Stimulated activated CD4-positive, alpha-beta T cell treated with anti-CD3 and anti-CD28 coated beads, Interleukin-4, amount 100 ng/mL, for 48 hours (primary cell): Measurements from ENCODE around the gene TM7SF2.

ENCODE experiments used
- DNase-seq, 2 donors: peaks; one replicate each; pipeline ENCODE4 v3.0.0-alpha.2; 2020; ENCODE audit warnings: low read depth in 2 of 2

The TM7SF2 gene

DNA sequence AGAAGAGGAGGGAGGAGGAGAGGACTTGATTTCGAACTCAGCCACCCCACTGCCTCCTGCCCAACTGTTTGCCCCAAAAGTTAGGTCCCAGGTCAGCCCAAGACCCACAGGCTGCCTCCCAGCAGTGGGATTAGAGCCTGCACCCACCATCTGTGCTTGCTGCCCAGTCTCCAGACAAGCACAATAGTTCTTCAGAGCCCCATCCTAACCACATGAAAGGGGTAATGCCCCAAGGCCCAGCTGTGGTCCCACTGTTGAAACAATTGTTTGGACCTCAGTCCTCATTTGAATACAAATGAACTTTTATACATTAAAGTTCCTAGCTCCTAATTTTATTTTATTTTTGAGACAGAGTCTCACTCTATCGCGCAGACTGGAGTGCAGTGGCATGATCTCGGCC, 21.0 kb upstream of the TM7SF2 start:
- DNase-seq: no peak

DNA sequence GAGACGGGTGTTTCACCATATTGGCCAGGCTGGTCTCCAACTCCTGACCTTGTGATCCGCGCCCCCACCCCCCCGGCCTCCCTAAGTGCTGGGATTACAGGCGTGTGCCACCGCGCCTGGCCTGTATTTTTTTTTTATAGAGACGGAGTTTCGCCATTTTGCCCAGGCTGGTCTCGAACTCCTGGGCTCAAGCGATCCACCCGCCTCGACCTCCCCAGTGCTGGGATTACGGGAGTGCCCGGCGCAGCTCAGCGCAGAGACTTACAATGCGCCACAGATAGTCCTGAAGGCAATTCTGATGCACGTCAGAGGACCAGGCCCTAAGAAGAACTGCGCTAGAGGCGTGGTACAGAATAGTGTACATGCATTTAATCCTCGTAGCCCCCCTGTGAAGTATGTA, 16.2 kb upstream of the TM7SF2 start:
- DNase-seq: no peak

DNA sequence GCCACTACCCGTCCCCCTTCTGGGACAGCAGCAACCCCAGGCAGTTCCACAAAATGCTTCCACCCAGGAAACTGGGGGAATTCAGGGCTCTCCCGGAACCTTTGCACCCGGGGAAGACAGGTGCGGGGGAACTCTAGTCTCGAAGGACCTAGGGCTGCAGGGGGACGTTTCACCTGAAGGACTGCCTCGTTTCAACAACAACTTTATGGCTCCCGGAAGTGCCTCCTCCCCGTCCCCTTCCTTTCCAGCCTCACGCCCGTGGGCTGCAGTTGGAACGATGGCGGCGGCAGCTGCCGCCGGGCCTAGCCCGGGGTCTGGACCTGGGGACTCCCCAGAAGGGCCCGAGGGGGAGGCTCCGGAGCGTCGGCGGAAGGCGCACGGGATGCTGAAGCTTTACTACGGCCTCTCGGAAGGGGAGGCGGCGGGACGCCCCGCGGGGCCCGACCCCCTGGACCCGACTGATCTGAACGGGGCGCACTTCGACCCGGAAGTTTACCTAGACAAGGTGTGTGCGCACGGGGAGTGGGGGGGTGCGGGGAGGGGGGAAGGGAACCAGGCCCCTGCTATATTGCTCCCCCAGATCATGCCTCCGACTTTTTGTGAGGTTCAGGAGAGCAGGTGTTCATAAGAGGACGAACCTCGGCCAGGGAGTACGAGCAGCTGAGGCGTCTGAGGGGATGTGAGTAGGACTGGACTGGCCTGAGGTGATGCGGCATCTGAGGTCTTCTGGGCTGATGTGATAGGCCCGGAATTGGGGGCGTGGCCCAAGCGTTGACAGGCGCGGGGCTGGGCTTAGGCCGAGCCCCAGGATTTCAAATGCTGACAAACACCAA, 15.5 kb upstream of the TM7SF2 start, which contains the start of gene VPS51:
TSS of gene VPS51 (plus strand) at position 241 of the 833 bp plus-strand sequence. CDS start at position 278, 37 bp downstream.
- DNase-seq: peak; percentile 77 to 78

DNA sequence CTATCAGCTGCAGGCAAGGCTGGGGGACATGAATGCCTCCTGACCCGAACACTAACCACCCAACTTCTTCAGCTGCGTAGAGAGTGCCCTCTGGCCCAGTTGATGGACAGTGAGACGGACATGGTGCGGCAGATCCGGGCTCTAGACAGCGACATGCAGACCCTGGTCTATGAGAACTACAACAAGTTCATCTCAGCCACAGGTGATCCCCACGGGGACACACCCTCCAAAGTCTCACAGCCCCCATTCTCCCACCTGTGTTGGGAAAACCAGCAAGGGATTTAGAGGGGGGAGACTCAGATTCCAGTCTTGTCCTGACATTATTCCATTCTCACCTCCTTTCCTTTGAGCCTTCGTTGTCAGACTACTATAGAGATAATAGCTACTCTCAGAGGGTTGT, 14.7 kb upstream of the TM7SF2 start:
- no peak for DNase-seq

DNA sequence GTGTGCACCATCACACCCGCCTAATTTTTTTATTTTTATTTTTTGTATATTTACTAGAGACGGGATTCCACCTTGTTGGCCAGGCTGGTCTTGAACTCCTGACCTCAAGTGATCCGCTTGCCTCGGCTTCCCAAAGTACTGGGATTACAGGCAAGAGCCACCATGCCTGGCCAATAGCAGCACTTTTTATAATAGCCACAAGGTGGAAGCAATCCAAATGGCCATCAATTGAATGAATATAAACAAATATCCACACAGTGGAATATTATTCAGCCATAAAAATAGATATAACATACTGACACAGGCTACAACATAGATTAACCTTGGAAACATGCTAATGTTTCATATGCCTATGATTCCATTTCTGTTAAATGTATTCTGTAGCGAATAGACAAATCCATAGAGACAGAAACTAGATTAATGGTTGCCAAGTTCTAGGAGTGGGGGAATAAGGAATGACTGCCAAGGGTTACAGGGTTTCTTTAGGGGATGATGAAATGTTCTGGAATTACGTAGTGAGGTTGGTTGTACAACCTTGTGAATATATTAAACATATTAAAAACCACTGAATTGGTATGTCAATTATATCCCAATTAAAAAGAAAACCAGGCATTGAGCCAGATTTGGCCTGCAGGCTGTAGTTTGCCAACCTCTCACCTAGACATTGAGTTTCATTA, 10.9 kb upstream of the TM7SF2 start:
- no peak for DNase-seq

DNA sequence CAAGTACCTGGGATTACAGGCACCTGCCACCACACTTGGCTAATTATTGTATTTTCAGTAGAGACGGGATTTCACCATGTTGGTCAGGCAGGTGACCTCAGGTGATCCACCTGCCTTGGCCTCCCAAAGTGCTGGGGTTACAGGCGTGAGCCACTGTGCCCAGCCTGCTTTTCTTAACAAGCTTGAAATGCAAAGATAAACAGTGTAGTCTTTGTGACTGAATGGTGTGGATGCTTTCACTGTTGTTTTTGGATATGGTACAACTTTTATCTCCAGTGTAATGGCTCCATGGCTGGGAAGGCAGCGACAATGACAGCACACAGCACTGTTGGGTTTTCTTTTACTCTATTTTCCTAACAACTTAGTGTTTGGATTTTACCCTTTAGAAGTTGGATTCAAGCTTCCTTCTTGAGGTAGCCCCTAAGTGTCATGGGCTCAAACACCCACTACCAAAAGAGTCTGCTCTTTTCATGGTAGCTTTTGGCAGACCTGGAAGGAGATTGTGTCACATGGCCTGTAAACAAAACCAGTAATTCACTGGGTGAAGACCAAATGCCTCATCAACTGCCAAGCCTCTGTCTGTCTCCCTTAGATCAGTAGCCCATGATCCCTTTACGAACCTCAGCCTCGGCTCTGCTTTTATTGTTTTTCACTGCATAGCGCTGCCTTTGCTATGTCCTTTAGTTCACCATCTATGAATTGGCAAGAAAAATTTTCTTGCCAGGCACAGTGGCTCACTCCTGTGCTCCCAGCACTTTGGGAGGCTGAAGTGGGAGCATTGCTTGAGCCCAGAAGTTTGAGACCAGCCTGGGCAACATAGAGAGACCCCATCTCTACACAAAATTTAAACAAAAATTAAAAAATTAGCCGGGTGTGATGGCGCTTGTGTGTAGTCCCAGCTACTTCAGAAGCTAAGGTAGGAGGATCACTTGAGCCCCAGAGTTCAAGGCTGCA, 9.3 kb upstream of the TM7SF2 start:
- no peak for DNase-seq

DNA sequence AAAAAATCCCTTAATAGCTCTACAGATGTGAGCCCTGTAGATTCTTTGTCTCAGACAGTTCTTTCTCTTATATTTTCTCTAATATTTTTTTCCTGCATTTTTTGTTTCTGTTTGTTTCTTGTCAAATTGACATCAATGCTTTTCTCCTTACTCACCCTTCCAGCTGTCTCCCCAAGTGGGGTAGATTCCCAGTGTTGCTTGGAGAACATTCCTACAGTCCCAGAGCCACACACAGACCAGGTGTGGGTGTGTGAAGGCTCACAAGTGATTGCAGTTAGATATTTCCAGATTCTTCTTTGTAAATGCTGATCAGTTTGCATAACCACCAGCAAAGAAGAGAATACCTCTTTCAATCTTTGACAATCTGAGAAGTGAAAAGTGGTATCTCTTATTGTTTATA, 8.2 kb upstream of the TM7SF2 start:
- DNase-seq: no peak

DNA sequence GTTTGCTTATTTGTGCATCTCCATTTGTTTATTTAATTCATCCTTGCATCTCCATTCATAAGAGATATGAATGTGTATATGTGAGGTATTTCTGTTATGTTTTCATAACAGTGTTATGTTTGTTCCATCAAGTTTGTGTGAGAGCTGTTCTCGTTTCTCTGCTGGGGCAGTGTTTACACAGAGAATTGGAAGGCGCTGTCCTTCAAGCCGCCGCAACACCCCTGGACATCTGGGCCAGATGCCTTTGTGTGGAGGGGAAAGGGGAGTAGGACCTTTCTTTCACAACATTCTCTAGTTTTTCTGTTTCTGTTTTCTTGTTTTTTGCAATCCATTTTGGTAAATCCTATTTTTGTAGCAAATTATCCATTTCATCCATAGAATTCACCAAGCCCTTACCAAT, 7.0 kb upstream of the TM7SF2 start:
- no peak for DNase-seq

DNA sequence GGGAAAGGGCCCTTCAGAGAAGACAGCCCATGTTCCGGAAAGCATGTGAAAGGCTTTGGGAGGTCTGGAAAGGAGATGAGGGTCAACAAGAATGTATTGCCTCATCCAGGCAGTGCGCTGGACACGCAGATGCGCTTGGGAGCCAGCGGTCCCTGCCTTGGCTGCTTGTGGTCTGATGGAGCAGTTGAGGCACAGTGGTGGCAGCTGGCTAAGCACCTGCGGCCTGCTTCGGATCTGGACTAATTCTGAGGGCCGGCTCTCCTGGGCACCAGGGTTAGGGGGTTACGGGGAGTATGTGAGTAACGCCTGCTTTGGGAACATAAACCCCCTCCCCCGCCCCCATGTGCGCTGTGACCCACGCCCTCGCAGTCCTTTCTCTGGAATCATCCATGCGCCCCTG, 4.6 kb upstream of the TM7SF2 start:
- DNase-seq: no peak

DNA sequence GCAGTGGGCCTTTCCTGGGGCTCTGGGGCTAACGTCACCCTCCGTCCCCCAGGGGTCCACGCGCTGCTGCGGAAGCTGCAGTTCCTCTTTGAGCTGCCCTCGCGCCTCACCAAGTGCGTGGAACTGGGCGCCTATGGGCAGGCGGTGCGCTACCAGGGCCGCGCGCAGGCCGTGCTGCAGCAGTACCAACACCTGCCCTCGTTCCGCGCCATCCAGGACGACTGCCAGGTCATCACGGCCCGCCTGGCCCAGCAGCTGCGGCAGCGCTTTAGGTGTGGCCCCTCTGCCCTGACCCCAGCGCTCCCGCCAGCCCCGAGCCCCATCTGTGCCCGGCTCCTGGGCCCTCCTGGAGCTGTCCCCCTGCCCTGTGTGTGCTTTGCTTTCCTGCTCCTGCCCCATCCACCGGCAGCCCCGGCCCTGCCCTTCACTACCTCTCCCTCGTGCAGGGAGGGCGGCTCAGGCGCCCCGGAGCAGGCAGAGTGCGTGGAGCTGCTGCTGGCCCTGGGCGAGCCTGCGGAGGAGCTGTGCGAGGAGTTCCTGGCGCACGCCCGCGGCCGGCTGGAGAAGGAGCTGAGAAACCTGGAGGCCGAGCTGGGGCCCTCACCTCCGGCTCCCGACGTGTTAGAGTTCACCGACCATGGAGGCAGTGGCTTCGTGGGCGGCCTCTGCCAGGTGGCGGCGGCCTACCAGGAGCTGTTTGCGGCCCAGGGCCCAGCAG, 3.8 kb upstream of the TM7SF2 start:
- no peak for DNase-seq

DNA sequence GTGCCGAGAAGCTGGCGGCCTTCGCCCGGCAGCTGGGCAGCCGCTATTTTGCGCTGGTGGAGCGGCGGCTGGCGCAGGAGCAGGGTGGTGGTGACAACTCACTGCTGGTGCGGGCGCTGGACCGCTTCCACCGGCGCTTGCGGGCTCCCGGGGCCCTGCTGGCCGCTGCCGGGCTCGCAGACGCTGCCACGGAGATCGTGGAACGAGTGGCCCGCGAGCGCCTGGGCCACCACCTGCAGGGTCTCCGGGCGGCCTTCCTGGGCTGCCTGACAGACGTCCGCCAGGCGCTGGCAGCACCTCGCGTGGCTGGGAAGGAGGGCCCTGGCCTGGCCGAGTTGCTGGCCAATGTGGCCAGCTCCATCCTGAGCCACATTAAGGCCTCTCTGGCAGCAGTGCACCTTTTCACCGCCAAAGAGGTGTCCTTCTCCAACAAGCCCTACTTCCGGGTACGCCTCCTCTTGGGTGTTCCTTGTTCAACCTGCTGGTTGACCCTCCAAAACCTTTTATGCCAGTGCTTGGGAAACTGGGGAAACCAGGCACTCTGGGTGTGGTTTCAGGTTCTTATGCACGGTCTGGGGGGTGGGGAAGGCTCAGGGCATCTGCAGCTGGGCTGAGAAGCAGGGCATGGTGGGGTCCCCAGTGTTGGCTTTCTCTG, 3.1 kb upstream of the TM7SF2 start:
- no peak for DNase-seq

DNA sequence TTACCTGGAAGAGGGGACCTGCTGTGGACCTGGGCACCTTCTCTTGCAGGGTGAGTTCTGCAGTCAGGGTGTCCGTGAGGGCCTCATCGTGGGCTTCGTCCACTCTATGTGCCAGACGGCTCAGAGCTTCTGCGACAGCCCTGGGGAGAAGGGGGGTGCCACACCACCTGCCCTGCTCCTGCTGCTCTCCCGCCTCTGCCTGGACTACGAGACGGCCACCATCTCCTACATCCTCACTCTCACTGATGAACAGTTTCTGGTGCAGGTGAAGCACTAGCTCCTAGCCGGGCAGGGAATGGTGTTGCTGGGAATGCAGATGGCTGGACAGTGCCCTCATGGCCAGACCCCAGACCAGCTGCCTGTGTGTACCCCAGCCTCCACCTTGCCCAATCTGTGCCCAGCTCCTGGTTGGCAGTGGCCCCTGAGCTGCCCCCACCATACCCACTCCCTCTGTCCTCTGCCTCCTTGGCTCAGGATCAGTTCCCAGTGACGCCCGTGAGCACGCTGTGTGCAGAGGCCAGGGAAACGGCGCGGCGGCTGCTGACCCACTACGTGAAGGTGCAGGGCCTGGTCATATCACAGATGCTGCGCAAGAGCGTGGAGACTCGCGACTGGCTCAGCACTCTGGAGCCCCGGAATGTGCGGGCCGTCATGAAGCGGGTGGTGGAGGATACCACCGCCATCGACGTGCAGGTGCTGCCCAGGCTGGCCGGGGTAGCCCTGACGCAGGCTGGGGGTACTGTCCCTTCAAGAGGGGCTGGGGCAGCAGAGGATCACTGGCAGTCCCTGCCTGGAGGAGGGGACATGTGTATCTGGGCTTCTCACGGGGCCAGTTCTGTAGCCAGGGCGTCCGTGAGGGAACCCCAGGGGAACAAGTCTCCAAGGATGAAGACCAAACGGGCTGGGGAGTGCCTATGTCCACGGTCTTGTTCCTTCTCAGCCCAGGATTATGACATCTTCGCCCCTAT, 2.2 kb upstream of the TM7SF2 start:
- DNase-seq: no peak

DNA sequence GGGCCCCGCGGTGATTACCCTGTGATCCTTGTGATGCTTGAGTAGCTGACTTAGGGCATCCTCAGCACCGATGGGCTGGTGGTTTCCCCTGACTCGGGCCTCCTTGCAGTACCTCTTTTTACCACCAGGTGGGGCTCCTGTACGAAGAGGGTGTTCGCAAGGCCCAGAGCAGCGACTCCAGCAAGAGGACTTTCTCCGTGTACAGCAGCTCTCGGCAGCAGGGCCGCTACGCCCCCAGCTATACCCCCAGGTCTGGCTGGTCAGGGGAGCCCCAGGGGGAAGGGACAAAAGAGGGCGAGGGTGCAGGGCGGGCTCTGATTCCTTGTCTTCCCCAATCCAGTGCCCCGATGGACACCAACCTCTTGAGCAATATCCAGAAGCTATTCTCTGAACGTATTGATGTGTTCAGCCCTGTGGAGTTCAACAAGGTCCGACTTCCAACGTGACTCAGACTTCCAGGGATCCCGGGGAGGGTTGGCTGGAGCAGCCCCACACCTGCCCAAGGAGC, 1.3 kb upstream of the TM7SF2 start:
- DNase-seq: peak; percentile 90 to 99

DNA sequence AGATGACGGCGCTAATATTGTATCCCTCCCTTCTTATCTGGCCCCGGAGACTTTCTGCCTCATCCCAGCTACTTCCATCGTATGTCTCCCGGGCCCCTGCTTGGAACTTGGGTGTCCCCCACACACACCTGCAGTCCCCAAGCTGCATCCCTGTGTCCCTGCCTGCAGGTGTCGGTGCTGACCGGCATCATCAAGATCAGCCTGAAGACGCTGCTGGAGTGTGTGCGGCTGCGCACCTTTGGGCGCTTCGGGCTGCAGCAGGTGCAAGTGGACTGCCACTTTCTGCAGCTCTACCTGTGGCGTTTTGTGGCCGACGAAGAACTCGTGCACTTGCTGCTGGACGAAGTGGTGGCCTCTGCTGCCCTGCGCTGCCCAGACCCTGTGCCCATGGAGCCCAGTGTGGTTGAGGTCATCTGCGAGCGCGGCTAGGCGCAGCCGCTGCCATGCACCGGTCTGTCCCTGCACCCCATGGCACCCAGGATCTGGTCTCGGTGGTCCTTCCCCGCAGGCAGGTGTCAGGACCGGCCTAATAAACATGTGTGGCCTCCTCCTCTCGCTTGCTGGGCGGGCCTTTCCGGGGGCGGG, 421 bp upstream of the TM7SF2 start:
- DNase-seq: no peak

DNA sequence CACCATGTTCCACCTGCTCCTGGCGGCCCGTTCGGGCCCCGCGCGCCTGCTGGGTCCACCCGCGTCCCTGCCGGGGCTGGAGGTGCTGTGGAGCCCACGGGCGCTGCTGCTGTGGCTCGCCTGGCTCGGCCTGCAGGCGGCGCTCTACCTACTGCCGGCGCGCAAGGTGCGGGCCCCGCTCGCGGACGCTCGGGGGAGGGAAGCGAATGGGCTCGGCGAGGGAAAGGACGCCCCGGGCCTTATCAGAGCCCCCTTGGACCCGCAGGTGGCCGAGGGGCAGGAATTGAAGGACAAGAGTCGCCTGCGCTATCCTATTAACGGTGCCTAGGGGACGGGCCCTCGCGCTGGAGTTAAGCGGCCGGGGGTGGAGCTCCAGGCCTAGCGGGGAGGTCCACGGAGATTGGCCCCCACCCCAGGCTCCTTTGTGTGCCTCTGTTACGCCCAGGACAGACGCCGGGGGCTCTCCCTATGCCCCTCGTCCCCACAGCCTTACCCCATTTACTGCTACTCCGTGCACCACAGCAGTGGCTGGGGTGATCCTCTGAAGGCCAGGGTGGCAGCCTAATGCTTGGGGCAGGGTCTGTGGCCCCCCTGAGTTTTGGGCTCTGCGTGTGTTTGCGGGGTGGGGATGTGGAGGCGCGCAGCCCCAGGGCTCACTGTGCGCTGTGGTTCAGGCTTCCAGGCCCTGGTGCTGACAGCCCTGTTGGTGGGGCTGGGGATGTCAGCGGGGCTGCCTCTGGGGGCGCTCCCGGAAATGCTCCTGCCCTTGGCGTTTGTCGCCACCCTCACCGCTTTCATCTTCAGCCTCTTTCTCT, 1.1 kb downstream of the TM7SF2 start:
- DNase-seq: peak; percentile 65 to 66

DNA sequence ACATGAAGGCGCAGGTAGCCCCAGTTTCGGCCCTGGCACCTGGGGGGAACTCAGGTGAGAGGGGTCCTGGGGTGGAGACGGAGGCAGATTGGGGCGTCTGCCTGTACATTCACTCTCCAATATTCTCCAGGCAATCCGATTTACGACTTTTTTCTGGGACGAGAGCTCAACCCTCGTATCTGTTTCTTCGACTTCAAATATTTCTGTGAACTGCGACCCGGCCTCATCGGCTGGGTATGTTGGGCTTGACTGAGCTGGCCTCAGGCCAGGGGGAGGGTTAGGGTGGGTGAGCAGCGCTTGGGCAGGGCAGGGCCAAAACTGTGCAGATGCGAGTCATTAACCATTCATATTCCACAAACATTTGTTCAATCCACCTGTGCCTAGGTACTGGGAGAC, 1.7 kb downstream of the TM7SF2 start:
- DNase-seq: no peak

DNA sequence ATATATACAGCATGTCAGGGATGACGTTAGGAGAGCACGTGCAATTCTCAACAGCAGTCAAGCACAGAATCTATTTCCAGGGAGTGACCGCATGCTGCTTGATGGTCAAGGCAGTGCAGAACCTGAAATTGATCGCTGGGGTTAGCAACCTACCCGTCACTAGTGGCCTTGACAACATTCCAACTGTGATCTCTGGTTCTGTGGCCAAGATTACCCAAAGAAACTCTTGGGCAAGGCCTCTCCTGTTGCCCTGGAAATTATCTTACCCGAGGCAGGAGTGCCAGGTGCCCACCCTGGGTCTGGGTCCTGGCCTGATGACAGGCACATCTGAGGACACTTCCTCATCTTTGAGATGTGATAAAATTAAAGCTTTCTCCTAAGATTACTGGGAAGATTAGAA, 2.2 kb downstream of the TM7SF2 start:
- no peak for DNase-seq

DNA sequence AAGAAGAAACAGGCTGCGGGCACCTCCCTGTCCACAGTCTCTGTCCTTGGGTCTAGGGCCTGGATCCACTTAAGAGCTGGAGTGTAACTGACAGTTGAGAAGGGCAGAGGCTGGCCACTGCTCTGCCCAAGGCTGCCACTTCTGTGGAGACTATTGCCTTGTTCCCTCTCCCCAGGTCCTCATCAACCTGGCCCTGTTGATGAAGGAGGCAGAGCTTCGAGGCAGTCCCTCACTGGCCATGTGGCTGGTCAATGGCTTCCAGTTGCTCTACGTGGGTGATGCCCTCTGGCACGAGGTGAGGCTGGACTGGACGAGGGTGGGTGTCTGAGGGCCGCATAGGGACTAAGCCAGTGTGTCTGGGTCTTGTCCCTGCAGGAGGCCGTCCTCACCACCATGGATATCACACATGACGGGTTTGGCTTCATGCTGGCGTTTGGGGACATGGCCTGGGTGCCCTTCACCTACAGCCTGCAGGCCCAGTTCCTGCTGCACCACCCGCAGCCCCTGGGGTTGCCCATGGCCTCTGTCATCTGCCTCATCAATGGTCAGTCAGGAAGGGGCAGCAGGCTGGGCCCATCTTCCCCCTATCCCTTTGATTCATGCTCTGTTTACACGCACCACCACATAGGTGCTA, 3.0 kb downstream of the TM7SF2 start:
- no peak for DNase-seq
